Cortex of kidney (tissue), 1 donor: ENCODE data around the gene ATP10A.

Experiments
- DNase-seq: peaks from one replicate; lab custom pipeline; 2025; lab: John Stamatoyannopoulos, UW

Gene ATP10A

DNA sequence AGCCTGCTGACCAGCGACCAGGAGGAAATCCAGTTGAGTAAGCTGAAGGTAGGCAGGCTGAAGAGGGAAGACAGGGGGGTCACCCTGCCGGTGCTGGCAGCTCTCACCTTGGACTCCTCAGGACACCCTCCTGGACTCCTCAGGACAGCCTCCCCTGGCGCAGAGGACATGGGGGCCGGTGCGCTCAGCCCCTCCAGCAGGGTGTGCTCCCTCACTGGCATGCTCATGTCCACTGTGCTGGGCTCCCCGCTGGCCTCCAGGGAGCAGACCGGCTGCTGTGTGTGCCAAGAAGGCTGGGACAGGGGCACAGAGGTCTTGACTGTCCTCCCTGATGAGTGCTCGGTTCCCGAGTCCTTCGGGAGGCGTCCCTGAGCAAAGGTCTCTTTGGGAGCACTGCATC is 183.6 kb downstream of the ATP10A start:
- no peak for DNase-seq

DNA sequence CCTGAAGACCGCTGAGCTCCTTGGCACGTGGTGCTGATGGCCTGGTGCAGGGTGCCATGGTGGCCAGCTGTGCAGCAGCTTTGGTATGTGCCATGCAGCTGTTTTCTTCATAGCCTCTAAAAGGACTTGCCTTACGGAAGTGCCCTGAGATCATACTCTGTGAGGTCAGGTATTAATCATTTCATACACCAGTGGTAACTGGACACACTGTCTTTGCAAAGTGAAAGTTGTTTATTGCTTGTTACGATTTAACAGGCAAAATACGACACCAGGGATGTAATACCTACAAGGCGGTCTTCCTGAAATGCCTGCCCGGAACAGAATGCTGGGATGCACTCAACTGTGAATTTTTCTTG is 184.6 kb downstream of the ATP10A start:
- no peak for DNase-seq

DNA sequence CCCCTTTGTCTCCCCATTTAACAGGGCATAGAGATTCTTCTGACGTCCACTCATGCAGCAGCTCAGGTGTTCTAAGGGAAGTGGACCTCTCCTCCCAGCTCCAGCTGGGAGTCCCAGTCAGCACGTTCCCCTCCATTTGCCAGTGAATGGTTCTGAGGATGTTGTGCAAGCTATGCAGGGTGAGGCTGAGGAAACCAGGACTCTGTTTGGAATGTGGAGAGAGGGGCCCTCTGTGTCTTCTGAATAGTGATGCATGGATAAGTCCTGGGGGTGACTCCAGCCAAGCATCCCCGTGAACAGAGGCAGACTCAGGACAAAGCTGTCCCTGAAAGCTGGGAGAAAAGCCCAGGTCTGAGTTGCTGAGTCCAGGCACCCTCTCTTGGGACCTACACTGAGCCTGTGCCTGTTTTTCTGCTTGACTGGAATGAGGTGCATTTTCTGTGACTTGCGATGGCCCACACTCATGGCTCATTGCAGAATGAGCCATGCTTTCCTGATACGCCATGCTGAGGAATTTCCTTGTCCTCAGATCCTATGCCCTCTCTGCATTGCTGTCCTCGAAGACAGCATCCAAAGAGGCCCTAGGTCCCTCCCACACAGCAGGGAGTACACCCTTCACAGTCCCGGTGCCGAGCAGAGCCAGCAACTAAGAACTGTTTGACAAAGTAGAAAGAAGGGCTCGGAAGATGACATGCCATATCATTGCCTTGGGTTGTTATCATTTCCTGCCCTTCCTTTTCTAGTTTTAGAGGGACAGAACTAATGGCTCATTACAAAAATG is 185.2 kb downstream of the ATP10A start:
- DNase-seq: no peak

DNA sequence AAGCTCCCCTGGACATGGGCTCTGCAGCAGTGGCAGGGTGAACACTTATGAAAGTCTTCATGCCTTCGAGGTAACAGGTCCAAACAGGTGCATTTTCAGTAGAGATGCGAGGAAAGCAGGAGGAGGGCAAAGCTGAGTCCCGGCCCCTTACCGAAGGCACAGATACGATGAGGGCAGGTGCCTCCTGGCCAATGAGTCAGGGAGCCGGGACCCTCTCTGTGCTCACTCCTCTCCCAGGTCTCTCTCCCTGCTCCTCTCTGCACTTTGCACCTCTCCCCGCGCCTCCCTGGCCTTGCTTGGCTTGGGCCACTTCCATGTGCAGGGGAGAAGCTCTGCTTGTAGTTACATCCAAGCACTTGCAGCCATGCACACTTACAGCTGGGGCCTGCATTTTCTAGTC is 187.1 kb downstream of the ATP10A start:
- DNase-seq: no peak

DNA sequence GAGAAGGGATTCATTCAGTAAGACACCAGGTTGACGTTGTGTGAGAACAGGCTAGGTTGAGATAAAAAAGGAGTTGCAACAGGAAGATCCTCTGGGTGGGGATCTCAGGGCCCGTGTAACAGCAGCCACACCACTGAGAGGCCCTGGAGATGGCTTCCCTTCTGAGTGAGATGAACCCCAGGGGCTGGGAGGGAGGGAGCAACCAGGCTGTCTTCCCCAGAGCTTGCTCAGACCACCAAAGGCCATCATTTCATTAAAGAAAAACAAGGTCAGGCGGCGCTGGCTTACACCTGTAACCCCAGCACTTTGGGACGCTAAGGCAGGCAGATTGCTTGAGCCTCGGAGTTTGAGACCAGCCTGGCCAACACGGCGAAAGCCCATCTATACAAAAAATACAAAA is 187.7 kb downstream of the ATP10A start:
- no peak for DNase-seq

DNA sequence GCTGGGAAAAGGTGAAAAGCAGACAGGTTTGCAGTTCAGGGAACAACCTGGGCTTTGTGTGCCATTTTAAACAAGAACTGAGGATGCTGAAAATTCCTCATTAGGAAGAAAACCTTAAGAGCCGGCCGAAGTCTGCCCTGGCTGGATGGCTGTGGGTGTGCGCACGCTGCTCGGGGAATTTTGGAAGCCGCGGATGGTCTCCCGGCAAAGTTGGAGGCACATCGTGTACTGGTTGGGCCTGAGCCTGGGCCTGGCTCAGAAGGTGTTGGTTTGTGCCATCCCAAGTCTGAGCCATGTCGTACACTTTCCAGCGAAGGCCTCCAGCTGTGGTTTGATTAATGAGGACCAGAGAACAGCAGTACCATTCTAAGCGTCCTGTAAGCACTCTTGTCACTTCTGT is 188.2 kb downstream of the ATP10A start:
- DNase-seq: no peak

DNA sequence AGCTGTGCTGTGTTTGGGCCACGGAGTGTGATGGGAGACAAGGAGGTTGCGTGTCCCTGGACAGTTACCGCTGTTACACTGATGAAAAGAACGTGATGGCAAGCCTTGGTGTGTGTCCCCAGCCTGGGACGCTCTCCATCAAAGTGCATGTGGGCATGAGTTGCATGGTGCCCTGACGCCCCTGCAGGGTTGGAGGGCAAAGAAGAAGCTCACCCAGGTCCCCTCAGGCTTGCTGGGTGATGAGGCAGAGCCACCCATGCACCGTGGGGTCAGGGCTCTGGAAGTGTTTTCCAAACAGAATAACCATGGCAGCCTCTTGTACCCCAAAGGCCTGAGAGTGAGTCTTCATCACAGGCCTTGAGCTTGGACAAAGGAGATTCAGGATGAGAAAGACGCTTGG is 189.2 kb downstream of the ATP10A start:
- DNase-seq: no peak

DNA sequence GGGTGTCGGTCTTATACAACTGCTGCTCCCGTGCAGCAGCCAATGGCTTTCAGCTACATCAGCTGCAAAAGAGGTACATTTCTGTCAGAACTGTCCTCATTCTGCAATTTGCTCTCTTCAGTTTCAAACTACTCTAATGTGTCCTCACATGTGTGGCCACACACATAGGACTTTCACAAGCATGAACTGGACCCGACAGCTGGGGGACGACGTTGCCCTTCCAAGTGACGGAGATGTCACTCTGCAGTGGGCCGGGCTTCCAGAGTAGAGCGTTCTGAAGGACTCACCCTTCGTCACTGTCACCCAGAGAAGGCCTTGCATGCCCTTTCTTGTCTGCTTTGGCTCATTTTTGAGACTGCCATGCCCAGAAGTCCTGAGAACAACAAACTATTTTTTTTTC is 189.8 kb downstream of the ATP10A start:
- DNase-seq: no peak

DNA sequence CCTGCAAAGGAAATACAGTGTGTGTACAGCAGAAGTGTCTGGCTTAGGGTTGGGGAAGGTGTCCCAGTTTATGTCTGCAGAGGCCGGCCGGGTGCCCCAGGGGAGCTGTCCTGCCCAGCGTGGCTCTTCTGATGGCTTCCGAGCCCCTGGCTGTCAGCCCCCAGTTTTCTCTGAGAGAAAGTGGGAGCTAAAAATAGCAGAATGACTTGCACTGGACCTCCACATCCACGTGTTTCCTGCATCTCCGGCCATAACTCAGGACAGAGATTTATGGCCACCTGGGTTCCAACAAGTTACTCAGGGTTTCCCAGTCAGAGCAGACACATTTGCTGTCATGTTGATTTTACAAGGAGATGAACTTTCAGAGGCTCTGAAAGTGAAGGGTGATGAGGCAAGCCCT is 192.0 kb downstream of the ATP10A start:
- no peak for DNase-seq

DNA sequence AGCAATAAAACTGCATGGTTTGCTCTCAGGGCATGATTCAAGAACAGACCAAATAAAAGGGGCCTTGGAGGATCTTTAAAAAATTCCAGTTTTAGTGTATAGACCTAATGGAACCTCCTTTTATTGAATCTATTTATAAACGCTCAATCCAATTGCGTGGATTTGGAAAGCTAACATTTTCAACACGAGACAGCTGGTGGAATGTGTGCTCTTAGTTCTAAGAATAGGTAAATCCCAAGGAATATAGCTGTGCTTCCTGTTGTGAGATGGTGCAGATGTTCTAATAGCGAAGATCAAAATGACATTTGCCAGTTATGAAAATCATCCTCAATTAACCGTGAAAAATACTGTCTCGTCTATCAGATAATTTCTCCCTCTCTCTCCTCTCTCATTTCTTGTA is 192.5 kb downstream of the ATP10A start:
- no peak for DNase-seq

DNA sequence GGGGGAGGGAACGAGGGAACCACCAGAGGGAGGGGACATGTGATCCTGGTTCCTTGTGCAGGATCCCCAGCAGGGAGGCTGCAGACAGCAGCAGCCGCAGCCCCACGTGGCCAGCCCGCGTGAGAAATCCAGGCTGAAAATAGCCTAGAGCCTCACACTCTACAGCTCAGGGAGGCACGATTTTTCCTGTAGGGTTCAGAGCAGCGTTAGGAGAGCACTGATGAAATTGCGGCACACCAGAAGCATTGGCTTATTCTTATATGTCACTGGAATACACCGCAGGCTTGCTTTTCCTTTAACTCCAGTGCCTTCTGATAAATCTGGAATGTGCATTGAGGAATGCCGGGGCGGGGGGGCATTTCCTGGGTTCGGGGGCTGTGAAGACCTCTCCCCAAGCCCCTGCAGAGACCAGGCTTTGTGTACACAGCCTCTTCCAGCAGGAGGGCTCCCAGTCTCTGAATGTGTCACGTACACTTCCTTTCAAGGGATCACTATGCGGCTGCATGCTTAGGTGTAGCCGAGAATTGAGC is 193.0 kb downstream of the ATP10A start:
- no peak for DNase-seq

DNA sequence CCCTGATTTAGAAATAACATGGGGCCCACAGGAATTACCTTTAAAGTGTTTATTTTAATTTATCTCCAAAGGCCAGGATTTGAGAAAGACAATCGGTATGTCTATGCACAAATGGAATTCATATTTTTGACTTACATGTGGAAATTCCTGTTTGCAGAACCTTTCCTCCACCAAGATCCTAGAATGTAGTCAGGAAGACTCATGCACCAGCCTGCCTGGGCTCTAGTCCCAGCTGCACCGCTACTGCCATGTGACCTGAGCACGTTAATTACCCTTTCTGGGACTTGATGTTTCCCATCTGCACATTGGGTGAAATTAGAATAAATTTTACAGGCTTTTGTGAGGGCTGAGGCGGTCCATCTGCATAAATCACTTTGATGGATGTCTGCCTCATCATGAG is 194.2 kb downstream of the ATP10A start:
- DNase-seq: no peak

DNA sequence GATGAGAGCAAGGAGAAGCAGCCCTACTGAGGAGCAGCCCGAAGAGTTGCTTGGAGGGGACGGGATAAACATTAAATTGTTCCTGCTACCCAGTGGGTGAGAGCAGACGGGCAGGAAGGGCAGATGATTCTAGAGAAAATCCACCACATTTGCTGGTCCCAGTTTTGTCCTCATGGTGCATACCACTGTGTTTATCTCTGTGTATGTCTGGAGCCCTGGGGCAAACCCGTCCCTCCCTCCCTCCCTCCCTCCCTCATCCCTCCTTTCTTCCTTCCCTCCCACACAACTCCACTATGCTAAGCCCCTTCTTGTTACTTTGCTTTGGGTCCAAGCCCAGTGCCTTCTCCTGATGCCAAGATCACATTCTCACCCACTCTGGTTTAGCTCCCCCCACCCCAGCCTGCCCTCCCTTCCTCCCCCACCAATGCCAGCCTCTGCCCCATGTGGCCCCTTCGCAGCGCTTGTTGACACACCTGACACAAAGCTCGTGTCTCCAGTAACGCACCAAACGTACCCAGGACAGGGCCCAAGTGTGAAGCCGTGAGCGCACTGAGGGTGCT is 194.8 kb downstream of the ATP10A start:
- no peak for DNase-seq

DNA sequence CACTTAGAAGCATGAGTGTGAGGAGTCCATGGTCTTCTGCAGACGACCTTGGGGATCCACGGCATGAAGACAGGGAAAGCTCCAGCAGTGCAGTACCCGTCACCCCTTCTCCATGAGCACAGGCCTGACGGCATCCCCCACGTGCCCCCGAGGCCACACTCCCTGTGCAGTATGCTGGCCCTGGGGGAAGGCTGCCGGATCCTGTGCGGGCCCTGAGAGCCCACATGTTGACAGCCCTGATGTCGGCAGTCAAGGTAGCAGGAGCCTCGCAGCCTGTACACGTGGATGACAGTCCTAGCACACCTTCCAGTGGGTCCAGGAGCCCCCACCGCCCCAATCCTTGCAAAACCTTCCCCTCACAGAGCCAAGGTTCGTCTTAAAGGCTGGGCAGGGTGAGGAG is 195.3 kb downstream of the ATP10A start:
- no peak for DNase-seq

DNA sequence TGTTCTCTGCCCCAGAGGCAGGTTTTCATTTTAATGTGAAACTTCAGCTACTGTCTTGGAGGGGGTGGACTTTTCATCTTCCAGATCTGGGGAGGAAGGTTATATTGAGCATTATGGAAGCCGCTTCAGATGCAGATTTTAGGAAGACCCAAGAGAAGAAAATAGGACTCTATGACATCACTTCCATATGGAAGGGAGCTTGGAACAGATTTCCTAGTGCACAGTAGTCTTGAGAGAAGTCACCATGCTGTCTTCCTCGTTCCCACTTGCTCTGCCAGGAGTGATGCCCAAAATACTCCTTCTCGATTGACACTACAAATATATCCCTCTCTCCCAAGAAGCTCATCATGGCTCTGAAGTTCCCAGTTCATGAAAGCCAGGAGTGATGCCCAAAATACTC is 197.2 kb downstream of the ATP10A start:
- DNase-seq: no peak

DNA sequence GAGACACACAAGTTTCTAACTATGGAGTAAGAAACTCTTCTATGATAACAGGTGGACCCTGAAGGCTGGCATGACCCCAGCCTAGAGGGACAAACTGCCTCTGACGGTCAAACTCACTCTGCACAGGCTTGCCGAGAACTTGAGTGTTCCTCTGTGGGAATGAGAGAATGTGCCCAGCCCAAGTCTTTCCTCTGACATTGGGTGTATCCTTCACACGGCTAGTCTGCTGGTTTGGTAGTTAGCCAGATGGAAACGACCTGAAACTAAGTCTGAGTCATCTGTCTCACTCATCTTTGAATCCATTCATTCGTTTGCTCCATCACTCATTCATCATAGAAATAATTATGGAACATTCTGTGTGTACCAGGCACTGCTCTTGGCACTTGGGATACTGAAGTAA is 198.4 kb downstream of the ATP10A start:
- no peak for DNase-seq

DNA sequence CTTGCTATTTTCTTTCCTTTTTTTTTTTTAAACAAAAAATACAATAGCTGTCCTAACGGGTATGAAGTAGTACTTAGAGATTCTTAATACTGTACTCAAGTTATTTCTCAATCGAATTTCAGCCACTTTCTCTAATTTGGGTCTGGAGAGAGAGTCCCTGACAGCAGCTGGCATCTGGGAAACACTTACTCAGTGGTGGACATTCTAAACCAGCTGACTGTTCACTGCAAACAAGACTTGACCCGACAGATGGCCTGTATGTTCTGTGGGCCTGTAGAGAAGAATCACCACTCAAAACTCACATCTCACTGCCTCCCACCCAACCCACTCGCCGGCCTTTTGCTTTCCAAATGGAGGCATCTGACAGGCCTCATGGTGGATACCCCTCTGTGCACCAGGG is 199.6 kb downstream of the ATP10A start:
- DNase-seq: no peak

DNA sequence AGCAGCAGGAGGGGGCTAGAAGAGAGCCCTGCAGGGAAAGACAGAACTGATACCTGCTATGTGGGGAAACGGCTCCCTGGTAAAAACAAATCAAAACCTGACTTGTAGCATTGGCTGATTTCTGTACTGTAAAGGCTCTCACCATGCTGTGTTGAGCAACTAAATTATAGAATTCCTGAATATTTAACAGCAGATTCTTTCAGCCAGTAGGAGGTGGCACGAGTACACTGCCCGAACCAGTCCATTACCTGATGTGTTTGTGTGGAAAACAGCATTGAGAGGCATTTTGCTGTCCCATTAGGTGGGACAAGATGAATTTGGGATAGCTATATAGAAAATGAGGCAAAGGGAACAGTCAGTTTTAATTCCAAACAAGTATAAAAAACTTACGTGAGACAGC is 201.2 kb downstream of the ATP10A start:
- DNase-seq: no peak

DNA sequence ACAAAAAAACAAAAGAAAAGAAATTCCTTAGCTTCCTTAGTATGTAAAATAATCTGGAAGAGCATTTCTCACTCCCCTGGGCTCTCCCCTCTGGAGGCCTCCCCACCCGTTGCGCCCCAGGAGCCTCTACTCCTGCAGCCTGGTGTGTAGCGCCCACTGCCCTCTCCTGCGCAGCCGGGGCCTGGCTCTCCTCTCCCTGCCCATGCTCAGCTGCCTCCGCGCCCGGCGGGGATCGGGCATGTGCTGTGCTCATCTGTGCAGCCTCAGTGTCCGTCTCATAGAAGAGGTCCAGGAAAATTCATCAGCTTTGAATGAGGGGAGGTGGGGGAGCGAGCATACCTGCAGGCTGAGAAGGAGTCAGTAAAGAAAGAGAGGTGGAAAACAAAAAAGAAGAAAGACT is 203.9 kb downstream of the ATP10A start:
- DNase-seq: no peak

DNA sequence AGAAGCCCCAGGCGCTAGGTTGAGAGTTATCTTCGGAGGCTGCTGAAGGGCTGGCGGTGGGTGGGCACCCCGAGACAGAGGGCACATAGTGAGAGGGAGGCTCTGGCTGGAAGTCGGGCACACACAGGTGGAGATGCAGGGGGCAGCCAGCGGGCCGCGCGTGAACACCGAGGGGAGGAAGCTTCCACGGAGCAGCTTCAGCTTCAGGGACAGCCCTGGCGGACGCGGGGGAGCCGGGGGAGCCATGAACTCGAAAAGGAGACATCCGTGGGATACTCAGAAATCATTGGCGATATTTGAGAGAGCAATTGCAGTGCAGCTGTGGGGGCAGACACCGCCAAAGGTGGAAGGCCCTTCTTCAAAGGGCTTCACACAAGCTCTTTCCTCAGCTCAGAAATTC is 204.6 kb downstream of the ATP10A start:
- no peak for DNase-seq

DNA sequence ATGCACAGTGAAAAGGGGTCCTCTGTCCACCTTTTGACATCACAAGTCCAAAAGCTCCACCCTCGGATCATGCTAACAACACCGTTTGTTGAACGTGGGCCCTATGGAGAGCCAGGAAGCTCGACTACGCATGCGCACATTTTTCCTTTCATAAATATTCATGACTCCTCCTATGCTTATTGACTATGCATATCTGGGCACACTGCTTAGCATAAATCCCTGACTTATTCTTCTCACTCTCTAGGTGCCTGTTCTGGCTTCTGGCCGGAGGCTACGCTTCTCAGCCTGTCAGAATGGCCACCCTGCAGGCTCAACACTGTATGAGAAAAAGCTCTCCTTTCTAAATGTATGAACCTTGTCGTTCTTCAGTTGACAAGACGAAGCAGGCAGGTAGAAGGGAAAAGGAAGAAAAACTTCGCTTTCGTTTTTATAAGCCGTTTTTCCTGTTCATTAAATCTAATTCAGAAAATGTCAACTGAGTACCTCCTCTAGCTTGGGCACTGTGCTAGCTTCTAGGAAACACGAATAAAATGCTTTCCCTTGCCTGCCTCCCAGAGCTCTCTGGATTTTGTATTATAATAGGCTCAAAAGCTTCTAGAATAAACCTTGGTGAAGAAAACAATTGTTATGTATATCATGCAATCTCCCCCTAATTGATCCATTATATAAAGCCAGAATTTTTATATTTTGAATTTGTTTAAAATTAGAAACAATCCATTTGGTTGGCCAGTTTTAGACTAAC is 207.7 kb downstream of the ATP10A start:
- DNase-seq: no peak

DNA sequence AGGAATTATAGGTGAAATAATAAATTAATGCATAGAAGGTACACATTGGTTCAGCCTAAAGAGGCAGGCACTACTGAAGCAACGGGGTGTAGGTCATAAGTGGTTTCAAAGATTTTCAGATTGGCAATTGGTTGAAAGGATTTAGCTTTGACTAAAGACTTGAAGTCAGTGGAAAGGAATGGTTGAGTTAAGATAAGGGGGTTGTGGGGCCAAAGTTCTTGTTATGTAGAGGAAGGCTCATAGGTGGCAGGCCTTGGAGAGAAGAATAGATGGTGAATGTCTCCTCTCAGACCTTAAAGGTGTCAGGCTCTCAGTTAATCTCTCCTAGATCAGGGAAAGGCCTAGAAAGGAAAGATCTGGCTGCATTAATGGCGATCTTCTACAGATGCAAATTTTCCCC is 209.8 kb downstream of the ATP10A start:
- no peak for DNase-seq

DNA sequence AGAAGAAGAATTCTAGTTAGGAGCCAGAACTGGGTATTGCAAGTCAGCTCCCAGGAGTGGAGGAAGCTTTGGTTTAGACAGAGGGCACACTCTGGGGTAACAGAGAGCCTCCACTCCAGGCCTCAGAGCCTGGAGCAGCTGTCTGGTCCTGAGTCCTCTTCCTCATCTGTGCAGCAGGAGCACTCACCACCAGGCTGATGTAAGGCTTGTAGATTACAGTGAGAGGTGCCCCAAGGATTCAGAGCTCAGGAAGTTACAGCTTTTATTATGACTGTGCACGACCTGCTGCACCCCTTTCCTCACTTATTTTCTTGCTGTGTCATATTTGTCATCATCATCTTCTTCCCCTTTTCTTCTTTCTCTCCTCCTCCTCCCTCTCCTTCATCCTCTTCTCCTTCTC is 210.4 kb downstream of the ATP10A start:
- no peak for DNase-seq
